Measurements from ENCODE around the gene CECR2. TPM values are rescaled to one million over a fixed set of nuclear protein-coding genes. Genes with fewer than 3 reads are reported as not detected.
"Not testable (repeated sequence)": the region's sequence is repeated elsewhere in the genome, so short reads cannot be mapped to it uniquely, and the experiment has no call there.

CECR2 gene
- total RNA-seq, 6 experiments from 2014 or later, result not detected

GRCh38 chr22:17423616-17424015 lies 54.4 kb downstream of the CECR2 start:
- no peaks in the 10 kb centered on the region for H3K4me1 Mint-ChIP-seq (ENCODE audit: low read depth)

GRCh38 chr22:17427528-17427927 lies 58.3 kb downstream of the CECR2 start:
- H3K27me3 Mint-ChIP-seq (ENCODE audit: insufficient read depth); H3K4me3 Mint-ChIP-seq: not testable (repeated sequence)

More at GRCh38 chr22:17423616-17424015, 54.4 kb downstream of the CECR2 start:
- Mint-ChIP-seq H3K36me3 (ENCODE audit: low read depth) (no peaks in the 10 kb centered on the region; the same call in 1 of the 2 replicates), H3K4me3 (no peak overlapping the region), H3K27ac (no peak overlapping the region), H3K9me3 (peaks cover 15% of the 10 kb centered on the region; the same call in 1 of the 2 replicates), H3K27me3 (ENCODE audit: insufficient read depth) (no peaks in the 10 kb centered on the region; the same call in 1 of the 2 replicates)
- no peak for TF ChIP-seq CTCF (IDR thresholded peaks at IDR 0.05)
- DNase-seq, result no peak

GRCh38 chr22:17429516-17429915 lies 60.3 kb downstream of the CECR2 start:
- no peak for TF ChIP-seq CTCF (IDR thresholded peaks at IDR 0.05)
- Mint-ChIP-seq H3K27me3 (ENCODE audit: insufficient read depth) (no peaks in the 10 kb centered on the region; the same call in 1 of the 2 replicates), H3K4me1 (ENCODE audit: low read depth) (no peaks in the 10 kb centered on the region)

More at GRCh38 chr22:17427528-17427927, 58.3 kb downstream of the CECR2 start:
- DNase-seq; H3K27ac Mint-ChIP-seq; H3K4me1 Mint-ChIP-seq (ENCODE audit: low read depth); H3K36me3 Mint-ChIP-seq (ENCODE audit: low read depth); H3K9me3 Mint-ChIP-seq: not testable (repeated sequence)

GRCh38 chr22:17430412-17430811 lies 61.2 kb downstream of the CECR2 start:
- no peak for TF ChIP-seq CTCF (IDR thresholded peaks at IDR 0.05)
- Mint-ChIP-seq H3K4me3 (no peak overlapping the region), H3K27ac (no peak overlapping the region), H3K4me1 (ENCODE audit: low read depth) (no peaks in the 10 kb centered on the region), H3K36me3 (ENCODE audit: low read depth) (no peaks in the 10 kb centered on the region), H3K9me3 (no peaks in the 10 kb centered on the region; the same call in none of the 2 replicates), H3K27me3 (ENCODE audit: insufficient read depth) (no peaks in the 10 kb centered on the region; the same call in 1 of the 2 replicates)
- DNase-seq, result no peak

More at GRCh38 chr22:17429516-17429915, 60.3 kb downstream of the CECR2 start:
- no peak overlapping the region for H3K27ac Mint-ChIP-seq
- no peak overlapping the region for H3K4me3 Mint-ChIP-seq
- no peaks in the 10 kb centered on the region for H3K36me3 Mint-ChIP-seq (ENCODE audit: low read depth)
- no peak for DNase-seq
- H3K9me3 Mint-ChIP-seq, result no peaks in the 10 kb centered on the region; the same call in none of the 2 replicates

GRCh38 chr22:17431179-17431578 lies 61.9 kb downstream of the CECR2 start:
- no peak overlapping the region for H3K27ac Mint-ChIP-seq
- no peaks in the 10 kb centered on the region; the same call in none of the 2 replicates for H3K9me3 Mint-ChIP-seq
- H3K4me1 Mint-ChIP-seq (ENCODE audit: low read depth), result no peaks in the 10 kb centered on the region
- no peak overlapping the region for H3K4me3 Mint-ChIP-seq
- no peaks in the 10 kb centered on the region; the same call in none of the 2 replicates for H3K27me3 Mint-ChIP-seq (ENCODE audit: insufficient read depth)
- TF ChIP-seq CTCF (IDR thresholded peaks at IDR 0.05), result no peak
- DNase-seq, result no peak
- no peaks in the 10 kb centered on the region for H3K36me3 Mint-ChIP-seq (ENCODE audit: low read depth)

- H3K36me3 Mint-ChIP-seq (ENCODE audit: low read depth), result no peaks in the 10 kb centered on the region
- TF ChIP-seq CTCF (IDR thresholded peaks at IDR 0.05), result no peak
- H3K4me3 Mint-ChIP-seq, result no peak overlapping the region
- no peaks in the 10 kb centered on the region for H3K9me3 Mint-ChIP-seq
- peaks cover 4% of the 10 kb centered on the region for H3K27me3 Mint-ChIP-seq (ENCODE audit: insufficient read depth)
- no peak for DNase-seq
- H3K4me1 Mint-ChIP-seq (ENCODE audit: low read depth), result no peaks in the 10 kb centered on the region
- H3K27ac Mint-ChIP-seq, result no peak overlapping the region
These were observed 65.6 kb downstream of the CECR2 start for GRCh38 chr22:17434856-17435255.
